ENCODE results near the gene CXCL1. TPM values are rescaled to one million over a fixed set of nuclear protein-coding genes. Genes with fewer than 3 reads are reported as not detected.

The CXCL1 gene
- total RNA-seq, 1 donor from 2014 or later = 11.4 TPM

GRCh38 chr4:73848183-73848777, 20.9 kb upstream of the CXCL1 start:
- Histone ChIP-seq H3K79me2 (ENCODE audit: insufficient read depth, low read length) (no peaks in the 10 kb centered on the region), H3K36me3 (ENCODE audit: insufficient read depth, low read length) (no peaks in the 10 kb centered on the region), H3K4me2 (ENCODE audit: low read length) (no peak overlapping the region), H2AFZ (ENCODE audit: low read depth, low read length) (no peak overlapping the region), H3K9me3 (ENCODE audit: insufficient read depth, low read depth, low read length) (no peaks in the 10 kb centered on the region), H3K4me1 (ENCODE audit: insufficient read depth, low read length) (peaks cover under 1% of the 10 kb centered on the region), H4K20me1 (ENCODE audit: insufficient read depth, low read length) (no peaks in the 10 kb centered on the region), H3K4me3 (ENCODE audit: insufficient read depth, low read depth, low read length) (no peak overlapping the region), H3K9ac (ENCODE audit: low read length) (no peak overlapping the region), H3K27me3 (ENCODE audit: insufficient read depth, low read length) (no peaks in the 10 kb centered on the region), H3K27ac (ENCODE audit: low read depth, low read length) (no peak overlapping the region)
- Mint-ChIP-seq H3K36me3 (ENCODE audit: low read depth, unreplicated experiment) (no peaks in the 10 kb centered on the region), H3K4me1 (ENCODE audit: low read depth, unreplicated experiment) (peaks cover 9% of the 10 kb centered on the region), H3K27me3 (ENCODE audit: low read depth, unreplicated experiment) (no peaks in the 10 kb centered on the region), H3K4me3 (ENCODE audit: unreplicated experiment) (no peak overlapping the region), H3K27ac (ENCODE audit: unreplicated experiment) (no peak overlapping the region), H3K9me3 (ENCODE audit: unreplicated experiment) (no peaks in the 10 kb centered on the region)
- TF ChIP-seq CTCF (IDR thresholded peaks at IDR 0.05; ENCODE audit: insufficient read depth, low read depth, low read length) (no peak), EZH2 (IDR thresholded peaks at IDR 0.05; ENCODE audit: insufficient read depth, low read length) (no peak)
- FAIRE-seq (no peak), DNase-seq (ENCODE audit: low read depth) (no peak)

- Histone ChIP-seq H3K4me3 (ENCODE audit: insufficient read depth, low read depth, low read length) (no peak overlapping the region), H2AFZ (ENCODE audit: low read depth, low read length) (no peak overlapping the region), H3K4me2 (ENCODE audit: low read length) (no peak overlapping the region), H3K79me2 (ENCODE audit: insufficient read depth, low read length) (no peaks in the 10 kb centered on the region), H3K9ac (ENCODE audit: low read length) (no peak overlapping the region), H3K36me3 (ENCODE audit: insufficient read depth, low read length) (no peaks in the 10 kb centered on the region), H4K20me1 (ENCODE audit: insufficient read depth, low read length) (no peaks in the 10 kb centered on the region), H3K9me3 (ENCODE audit: insufficient read depth, low read depth, low read length) (no peaks in the 10 kb centered on the region), H3K4me1 (ENCODE audit: insufficient read depth, low read length) (peaks cover 2% of the 10 kb centered on the region), H3K27me3 (ENCODE audit: insufficient read depth, low read length) (no peaks in the 10 kb centered on the region), H3K27ac (ENCODE audit: low read depth, low read length) (no peak overlapping the region)
- peaks cover 10% of the 10 kb centered on the region for H3K4me1 Mint-ChIP-seq (ENCODE audit: low read depth, unreplicated experiment)
- H3K27me3 Mint-ChIP-seq (ENCODE audit: low read depth, unreplicated experiment) = no peaks in the 10 kb centered on the region
- FAIRE-seq (no peak), DNase-seq (ENCODE audit: low read depth) (no peak)
- no peaks in the 10 kb centered on the region for H3K9me3 Mint-ChIP-seq (ENCODE audit: unreplicated experiment)
- no peak overlapping the region for H3K27ac Mint-ChIP-seq (ENCODE audit: unreplicated experiment)
- no peak for TF ChIP-seq CTCF (IDR thresholded peaks at IDR 0.05; ENCODE audit: insufficient read depth, low read depth, low read length)
- TF ChIP-seq EZH2 (IDR thresholded peaks at IDR 0.05; ENCODE audit: insufficient read depth, low read length) = no peak
- H3K4me3 Mint-ChIP-seq (ENCODE audit: unreplicated experiment) = no peak overlapping the region
- no peaks in the 10 kb centered on the region for H3K36me3 Mint-ChIP-seq (ENCODE audit: low read depth, unreplicated experiment)
These were observed 18.8 kb upstream of the CXCL1 start for GRCh38 chr4:73850261-73850970.

- Histone ChIP-seq H3K79me2 (ENCODE audit: insufficient read depth, low read length) (no peaks in the 10 kb centered on the region), H4K20me1 (ENCODE audit: insufficient read depth, low read length) (no peaks in the 10 kb centered on the region), H3K4me1 (ENCODE audit: insufficient read depth, low read length) (peaks cover 2% of the 10 kb centered on the region), H3K27ac (ENCODE audit: low read depth, low read length) (no peak overlapping the region), H2AFZ (ENCODE audit: low read depth, low read length) (no peak overlapping the region), H3K9ac (ENCODE audit: low read length) (no peak overlapping the region), H3K9me3 (ENCODE audit: insufficient read depth, low read depth, low read length) (no peaks in the 10 kb centered on the region), H3K4me3 (ENCODE audit: insufficient read depth, low read depth, low read length) (no peak overlapping the region), H3K36me3 (ENCODE audit: insufficient read depth, low read length) (no peaks in the 10 kb centered on the region), H3K4me2 (ENCODE audit: low read length) (no peak overlapping the region), H3K27me3 (ENCODE audit: insufficient read depth, low read length) (no peaks in the 10 kb centered on the region)
- no peak overlapping the region for H3K27ac Mint-ChIP-seq (ENCODE audit: unreplicated experiment)
- no peaks in the 10 kb centered on the region for H3K9me3 Mint-ChIP-seq (ENCODE audit: unreplicated experiment)
- H3K36me3 Mint-ChIP-seq (ENCODE audit: low read depth, unreplicated experiment) = no peaks in the 10 kb centered on the region
- H3K27me3 Mint-ChIP-seq (ENCODE audit: low read depth, unreplicated experiment) = no peaks in the 10 kb centered on the region
- FAIRE-seq = no peak
- H3K4me1 Mint-ChIP-seq (ENCODE audit: low read depth, unreplicated experiment) = peaks cover 14% of the 10 kb centered on the region
- no peak overlapping the region for H3K4me3 Mint-ChIP-seq (ENCODE audit: unreplicated experiment)
- no peak for DNase-seq (ENCODE audit: low read depth)
- no peak for TF ChIP-seq CTCF (IDR thresholded peaks at IDR 0.05; ENCODE audit: insufficient read depth, low read depth, low read length)
- TF ChIP-seq EZH2 (IDR thresholded peaks at IDR 0.05; ENCODE audit: insufficient read depth, low read length) = no peak
These were observed 17.9 kb upstream of the CXCL1 start for GRCh38 chr4:73851293-73851692.
